HCT116 (cell line): Measurements from ENCODE around the gene CCDC3. TPM values are rescaled to one million over a fixed set of nuclear protein-coding genes. Genes with fewer than 3 reads are reported as not detected.

Experiments
- ATAC-seq: fragments of 200-7000 bp; cut with Tn5 transposase; 2 replicates; pipeline ENCODE4 v1.9.1; 2020; ENCODE audit warnings: mild to moderate bottlenecking, moderate library complexity
- BruUV-seq: library from RNA; stranded (reverse); fragments of 400-500 nt; replicated peaks from 2 replicates; lab custom pipeline; 2021; lab: Mats Ljungman, UMichigan
- CTCF ChIA-PET: fragments of 300-600 bp; sonication (Branson Sonifier 250); formaldehyde crosslinking; loops from one replicate; lab custom pipeline; 2021; ENCODE audit warnings: antibody characterized with exemption; lab: Charles Lee
- POLR2A ChIA-PET: fragments of 300-600, 350-600 bp; sonication (Branson Sonifier 250); formaldehyde crosslinking; loops from one replicate; lab custom pipeline; 2021; ENCODE audit warnings: antibody characterized with exemption; lab: Charles Lee
- RAD21 ChIA-PET, 2 experiments: fragments of 300-600 bp; sonication (Branson Sonifier 250); formaldehyde crosslinking; loops; one replicate each; lab custom pipeline; 2023; ENCODE audit warnings: low total read pairs in 2 of 2; ENCODE audit not compliant: uncharacterized antibody in 2 of 2, unreplicated experiment in 2 of 2, low non-redundant PET in 1 of 2; lab: Charles Lee
- DNase-seq: peaks from one replicate; pipeline ENCODE4 v3.0.0-alpha.2; 2010; ENCODE audit warnings: low read depth, low spot score
- H2AFZ ChIP-seq: fragments of 200-600 bp; shearing (Covaris generic), sonication (generic); 2 replicates; pipeline ENCODE4 v1.6.1; 2017; ENCODE audit warnings: low read depth, mixed run types, mixed read lengths, antibody characterized with exemption, low read length; ENCODE audit not compliant: poor library complexity, severe bottlenecking
- H3K27ac ChIP-seq: 2 replicates; pipeline ENCODE4 v1.5.1; 2012; ENCODE audit warnings: low read depth, low read length
- H3K27me3 ChIP-seq: fragments of 200-600 bp; sonication (generic); 2 replicates; pipeline ENCODE4 v1.6.1; 2016; ENCODE audit warnings: mixed run types, low read length, mixed read lengths; ENCODE audit not compliant: insufficient read depth
- H3K36me3 ChIP-seq, 2 experiments: fragments of 200-500 bp in 1 of 2; fragments of 200-600 bp in 1 of 2; sonication (Bioruptor generic) in 1 of 2; sonication (generic) in 1 of 2; 2 replicates each; pipeline versions ENCODE4 v1.5.1 to v1.6.1; 2014 to 2016; ENCODE audit warnings: low read length in 2 of 2, inconsistent platforms in 1 of 2, mixed read lengths in 1 of 2, mixed run types in 1 of 2; ENCODE audit not compliant: insufficient read depth in 2 of 2, control insufficient read depth in 1 of 2
- H3K4me1 ChIP-seq, 2 experiments: fragments of 200-600 bp in 1 of 2; sonication (generic) in 1 of 2; 2 replicates each; pipeline versions ENCODE4 v1.5.1 to v1.6.1; 2012 to 2017; ENCODE audit warnings: low read length in 2 of 2, inconsistent platforms in 1 of 2, mild to moderate bottlenecking in 1 of 2, mixed read lengths in 1 of 2, mixed run types in 1 of 2, moderate library complexity in 1 of 2; ENCODE audit not compliant: insufficient read depth in 2 of 2, control insufficient read depth in 1 of 2
- H3K4me2 ChIP-seq: fragments of 200-600 bp; sonication (generic); 2 replicates; pipeline ENCODE4 v1.6.1; 2017; ENCODE audit warnings: mixed run types, low read length, mixed read lengths
- H3K4me3 ChIP-seq, 2 experiments: fragments of 200-600 bp in 1 of 2; sonication (generic) in 1 of 2; replicated peaks in 1 of 2; 2 replicates each; pipeline ENCODE4 v1.5.1; 2011 to 2016; ENCODE audit warnings: low read length in 2 of 2, control low read depth in 1 of 2, low read depth in 1 of 2, mild to moderate bottlenecking in 1 of 2, mixed read lengths in 1 of 2, mixed run types in 1 of 2
- H3K79me2 ChIP-seq: fragments of 200-600 bp; sonication (generic); 2 replicates; pipeline ENCODE4 v1.6.1; 2017; ENCODE audit warnings: mild to moderate bottlenecking, mixed run types, low read length, moderate library complexity, mixed read lengths; ENCODE audit not compliant: insufficient read depth
- H3K9ac ChIP-seq: fragments of 200-600 bp; sonication (generic); 2 replicates; pipeline ENCODE4 v1.6.1; 2016; ENCODE audit warnings: low read length, mixed read lengths
- H3K9me2 ChIP-seq: fragments of 200-600 bp; sonication (generic), shearing (Covaris generic); 2 replicates; pipeline ENCODE4 v1.6.1; 2017; ENCODE audit warnings: mixed run types, mild to moderate bottlenecking, moderate library complexity; ENCODE audit not compliant: insufficient read depth
- H3K9me3 ChIP-seq, 2 experiments: fragments of 200-500 bp in 1 of 2; fragments of 200-600 bp in 1 of 2; sonication (Bioruptor generic) in 1 of 2; sonication (generic) in 1 of 2; 2 replicates each; pipeline ENCODE4 v1.6.1; 2014 to 2017; ENCODE audit warnings: low read length in 2 of 2, mixed read lengths in 2 of 2, inconsistent platforms in 1 of 2, low read depth in 1 of 2, mild to moderate bottlenecking in 1 of 2, mixed run types in 1 of 2, moderate library complexity in 1 of 2; ENCODE audit not compliant: control insufficient read depth in 1 of 2, insufficient read depth in 1 of 2
- H4K20me1 ChIP-seq: fragments of 200-600 bp; sonication (generic), shearing (Covaris generic); 2 replicates; pipeline ENCODE4 v1.6.1; 2017; ENCODE audit warnings: mixed run types, mild to moderate bottlenecking, moderate library complexity; ENCODE audit not compliant: insufficient read depth
- CBX3 ChIP-seq: IDR thresholded peaks from 2 replicates; pipeline ENCODE4 v1.6.1; 2012; ENCODE audit warnings: low read depth
- EZH2 ChIP-seq: fragments of 200-600 bp; sonication (generic); IDR thresholded peaks from 2 replicates; pipeline ENCODE4 v1.6.1; 2017; ENCODE audit warnings: antibody characterized with exemption, mixed run types
- FOSL1 ChIP-seq: IDR thresholded peaks from 2 replicates; pipeline ENCODE4 v1.6.1; 2012; ENCODE audit warnings: low read depth
- RAD21 ChIP-seq: IDR thresholded peaks from 2 replicates; pipeline ENCODE4 v1.6.1; 2012; ENCODE audit warnings: low read depth, mild to moderate bottlenecking
- SIN3A ChIP-seq: IDR thresholded peaks from 2 replicates; pipeline ENCODE4 v1.6.1; 2012; ENCODE audit warnings: low read depth
- SP1 ChIP-seq: IDR thresholded peaks from 2 replicates; pipeline ENCODE4 v1.6.1; 2012; ENCODE audit warnings: low read depth
- SRF ChIP-seq: IDR thresholded peaks from 2 replicates; pipeline ENCODE4 v1.6.1; 2012; ENCODE audit warnings: low read depth
- TCF7L2 ChIP-seq: IDR thresholded peaks from 2 replicates; pipeline ENCODE4 v1.7.0; 2011; ENCODE audit warnings: borderline replicate concordance, inconsistent platforms; ENCODE audit not compliant: insufficient read depth, insufficient read length; ENCODE audit errors: extremely low read depth
- ZNF274 ChIP-seq: fragments of 200-500 bp; sonication (Bioruptor generic); IDR thresholded peaks from 2 replicates; pipeline ENCODE4 v1.6.1; 2014; ENCODE audit warnings: mild to moderate bottlenecking, low read depth, low read length, inconsistent platforms
- intact Hi-C: fragments of 100-400 bp; cut with micrococcal nuclease; formaldehyde crosslinking; loops from 2 replicates; pipeline ENCODE4 v1.10.0; 2022
- total RNA-seq: library from RNA; stranded (reverse); gene quantifications from one replicate; pipeline ENCODE4 v1.2.1, GENCODE V29; 2021; ENCODE audit not compliant: unreplicated experiment
- TF ChIP-seq, protein P1 (sequence below): IDR thresholded peaks from 2 replicates; pipeline ENCODE4 v1.6.1; 2012; ENCODE audit warnings: low read depth

CCDC3 gene
- total RNA-seq, 1 experiment from 2014 or later, result 10.5 TPM

- H4K20me1 ChIP-seq, result no peaks in the 10 kb centered on the region
- H3K79me2 ChIP-seq, result no peaks in the 10 kb centered on the region
- H3K27ac ChIP-seq, result no peak overlapping the region
- BruUV-seq, result no TSS peak
- ChIA-PET POLR2A (no interaction called here), RAD21 (no interaction called here), CTCF (no interaction called here)
- H3K9me2 ChIP-seq, result no peaks in the 10 kb centered on the region
- H3K9me3 ChIP-seq, result no peaks in the 10 kb centered on the region
- H3K9ac ChIP-seq, result no peak overlapping the region
- ATAC-seq (no peak), DNase-seq (no peak)
- H3K4me1 ChIP-seq, result no peaks in the 10 kb centered on the region
- intact Hi-C loops, result no loop called here
- no peak overlapping the region for H2AFZ ChIP-seq
- no peak overlapping the region for H3K4me2 ChIP-seq
- H3K4me3 ChIP-seq, result no peak overlapping the region
- TF ChIP-seq SRF, result no peak
- no peak for TF ChIP-seq TCF7L2
- TF ChIP-seq, protein P1, sequence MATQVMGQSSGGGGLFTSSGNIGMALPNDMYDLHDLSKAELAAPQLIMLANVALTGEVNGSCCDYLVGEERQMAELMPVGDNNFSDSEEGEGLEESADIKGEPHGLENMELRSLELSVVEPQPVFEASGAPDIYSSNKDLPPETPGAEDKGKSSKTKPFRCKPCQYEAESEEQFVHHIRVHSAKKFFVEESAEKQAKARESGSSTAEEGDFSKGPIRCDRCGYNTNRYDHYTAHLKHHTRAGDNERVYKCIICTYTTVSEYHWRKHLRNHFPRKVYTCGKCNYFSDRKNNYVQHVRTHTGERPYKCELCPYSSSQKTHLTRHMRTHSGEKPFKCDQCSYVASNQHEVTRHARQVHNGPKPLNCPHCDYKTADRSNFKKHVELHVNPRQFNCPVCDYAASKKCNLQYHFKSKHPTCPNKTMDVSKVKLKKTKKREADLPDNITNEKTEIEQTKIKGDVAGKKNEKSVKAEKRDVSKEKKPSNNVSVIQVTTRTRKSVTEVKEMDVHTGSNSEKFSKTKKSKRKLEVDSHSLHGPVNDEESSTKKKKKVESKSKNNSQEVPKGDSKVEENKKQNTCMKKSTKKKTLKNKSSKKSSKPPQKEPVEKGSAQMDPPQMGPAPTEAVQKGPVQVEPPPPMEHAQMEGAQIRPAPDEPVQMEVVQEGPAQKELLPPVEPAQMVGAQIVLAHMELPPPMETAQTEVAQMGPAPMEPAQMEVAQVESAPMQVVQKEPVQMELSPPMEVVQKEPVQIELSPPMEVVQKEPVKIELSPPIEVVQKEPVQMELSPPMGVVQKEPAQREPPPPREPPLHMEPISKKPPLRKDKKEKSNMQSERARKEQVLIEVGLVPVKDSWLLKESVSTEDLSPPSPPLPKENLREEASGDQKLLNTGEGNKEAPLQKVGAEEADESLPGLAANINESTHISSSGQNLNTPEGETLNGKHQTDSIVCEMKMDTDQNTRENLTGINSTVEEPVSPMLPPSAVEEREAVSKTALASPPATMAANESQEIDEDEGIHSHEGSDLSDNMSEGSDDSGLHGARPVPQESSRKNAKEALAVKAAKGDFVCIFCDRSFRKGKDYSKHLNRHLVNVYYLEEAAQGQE, result no peak
- no peak for TF ChIP-seq FOSL1
- TF ChIP-seq CBX3, result no peak
- no peak for TF ChIP-seq SIN3A
- no peaks in the 10 kb centered on the region for H3K27me3 ChIP-seq
- no peaks in the 10 kb centered on the region for H3K36me3 ChIP-seq
These were observed 128.9 kb downstream of the CCDC3 start for GRCh38 chr10:12872577-12872976.

GRCh38 chr10:12869427-12869826 lies 132.1 kb downstream of the CCDC3 start:
- no TSS peak for BruUV-seq
- H3K4me1 ChIP-seq, result no peaks in the 10 kb centered on the region
- H3K36me3 ChIP-seq, result no peaks in the 10 kb centered on the region
- H3K4me2 ChIP-seq, result no peak overlapping the region
- intact Hi-C loops, result no loop called here
- ATAC-seq (no peak), DNase-seq (no peak)
- H4K20me1 ChIP-seq, result no peaks in the 10 kb centered on the region
- RAD21 ChIA-PET, result no interaction called here
- no peak overlapping the region for H3K27ac ChIP-seq
- no peaks in the 10 kb centered on the region for H3K79me2 ChIP-seq
- no peak overlapping the region for H2AFZ ChIP-seq
- POLR2A ChIA-PET, result no interaction called here
- H3K4me3 ChIP-seq, result no peak overlapping the region
- H3K9me2 ChIP-seq, result no peaks in the 10 kb centered on the region
- no peaks in the 10 kb centered on the region for H3K9me3 ChIP-seq
- CTCF ChIA-PET, result interaction anchor here (0.6 kb wide), 1 partner anchor 14 kb away, joined by 5 read pairs; no protein-coding TSS in a partner anchor
- no peak overlapping the region for H3K9ac ChIP-seq
- no peaks in the 10 kb centered on the region for H3K27me3 ChIP-seq
- TF ChIP-seq EZH2 (no peak), RAD21 (no peak), SP1 (no peak), ZNF274 (no peak)
- TF ChIP-seq, all 23 proteins: peak for 0
